Stimulated activated CD8-positive, alpha-beta memory T cell treated with anti-CD3 and anti-CD28 coated beads, Interleukin-7, amount 100 ng/mL, for 24 hours (primary cell): ENCODE data around the gene SLC12A2.

Experiments
- DNase-seq: peaks from one replicate; pipeline ENCODE4 v3.0.0-alpha.2; 2020; ENCODE audit warnings: low read depth

Gene SLC12A2

GRCh38 chr5:128172102-128172501 lies 88.5 kb downstream of the SLC12A2 start:
- no peak for DNase-seq

GRCh38 chr5:128174951-128175350 lies 91.4 kb downstream of the SLC12A2 start:
- DNase-seq = no peak

GRCh38 chr5:128192368-128192767 lies 108.8 kb downstream of the SLC12A2 start:
- DNase-seq = no peak

- no peak for DNase-seq
Observed at GRCh38 chr5:128193665-128194390, 110.3 kb downstream of the SLC12A2 start.

GRCh38 chr5:128195316-128195715 lies 111.8 kb downstream of the SLC12A2 start:
- DNase-seq = no peak

- no peak for DNase-seq
Observed at GRCh38 chr5:128196080-128196479, 112.5 kb downstream of the SLC12A2 start.

- no peak for DNase-seq
Observed at GRCh38 chr5:128196791-128197190, 113.2 kb downstream of the SLC12A2 start.

GRCh38 chr5:128197896-128198522 lies 114.4 kb downstream of the SLC12A2 start:
- DNase-seq = no peak

- no peak for DNase-seq
Observed at GRCh38 chr5:128199104-128199503, 115.5 kb downstream of the SLC12A2 start.

GRCh38 chr5:128199611-128200010 lies 116.0 kb downstream of the SLC12A2 start:
- no peak for DNase-seq

- peak; percentile 63 for DNase-seq
Observed at GRCh38 chr5:128201065-128201926, 117.7 kb downstream of the SLC12A2 start.

- no peak for DNase-seq
Observed at GRCh38 chr5:128202320-128202719, 118.8 kb downstream of the SLC12A2 start.

- DNase-seq = no peak
Observed at GRCh38 chr5:128208436-128208835, 124.9 kb downstream of the SLC12A2 start.

GRCh38 chr5:128212191-128212806 lies 128.7 kb downstream of the SLC12A2 start:
- DNase-seq = no peak

- DNase-seq = no peak
Observed at GRCh38 chr5:128213340-128213739, 129.8 kb downstream of the SLC12A2 start.

GRCh38 chr5:128213833-128214232 lies 130.3 kb downstream of the SLC12A2 start:
- DNase-seq = no peak

- no peak for DNase-seq
Observed at GRCh38 chr5:128216285-128216684, 132.7 kb downstream of the SLC12A2 start.

GRCh38 chr5:128216860-128217531 lies 133.4 kb downstream of the SLC12A2 start:
- DNase-seq = no peak

- DNase-seq = no peak
Observed at GRCh38 chr5:128220841-128221240, 137.3 kb downstream of the SLC12A2 start.

GRCh38 chr5:128224336-128224735 lies 140.8 kb downstream of the SLC12A2 start:
- no peak for DNase-seq

- no peak for DNase-seq
Observed at GRCh38 chr5:128225245-128226030, 141.9 kb downstream of the SLC12A2 start.
